Right ventricle myocardium superior (tissue), 1 donor: ENCODE results near the gene ITGA11. TPM values are rescaled to one million over a fixed set of nuclear protein-coding genes. Genes with fewer than 3 reads are reported as not detected.
A peak's percentile ranks its signal among the peaks of the same experiment; 100 is the strongest.

ENCODE experiments used
- ATAC-seq: fragments of 200-7000 bp; cut with Tn5 transposase; one replicate; pipeline ENCODE4 v1.9.1; 2020; ENCODE audit warnings: mild to moderate bottlenecking; ENCODE audit not compliant: poor library complexity
- DNase-seq: peaks from one replicate; pipeline ENCODE4 v3.0.0-alpha.2; 2020
- intact Hi-C: fragments of 100-400 bp; cut with DNase I; formaldehyde crosslinking; loops from one replicate; pipeline ENCODE4 v1.11.2; 2022
- total RNA-seq: library from RNA; stranded (reverse); fragmentation: NEBNext Ultra II Directional; extraction: Animal tissue kit (Norgen Biotek cat#: 25700); gene quantifications from one replicate; pipeline ENCODE4 v1.2.1, GENCODE V29; 2021
- donor health status: DM: no; HTN: yes; CAD: no; lungs with severe emphysema.

ITGA11 gene
- total RNA-seq, 1 donor from 2014 or later: 32.2 TPM

GRCh38 chr15:68369931-68370767, 61.8 kb downstream of the ITGA11 start:
- DNase-seq (no peak), ATAC-seq (no peak)
- intact Hi-C loops: loop anchor here (5.0 kb wide), 1 partner anchor 63 kb away; no protein-coding TSS in a partner anchor

GRCh38 chr15:68368731-68369435, 63.1 kb downstream of the ITGA11 start:
- DNase-seq: no peak
- intact Hi-C loops: no loop called here
- ATAC-seq: no peak

GRCh38 chr15:68367992-68368391, 64.0 kb downstream of the ITGA11 start:
- no peak for ATAC-seq
- DNase-seq: no peak
- intact Hi-C loops: no loop called here

GRCh38 chr15:68367226-68367625, 64.7 kb downstream of the ITGA11 start:
- intact Hi-C loops: no loop called here
- no peak for DNase-seq

GRCh38 chr15:68366314-68366713, 65.6 kb downstream of the ITGA11 start:
- intact Hi-C loops: no loop called here
- ATAC-seq (no peak), DNase-seq (no peak)

More at GRCh38 chr15:68367226-68367625, 64.7 kb downstream of the ITGA11 start:
- no peak for ATAC-seq

GRCh38 chr15:68365770-68366169, 66.2 kb downstream of the ITGA11 start:
- intact Hi-C loops: no loop called here
- ATAC-seq (no peak), DNase-seq (no peak)

- intact Hi-C loops: no loop called here
- ATAC-seq (peak; percentile 84), DNase-seq (peak; percentile 59)
These were observed 66.7 kb downstream of the ITGA11 start for GRCh38 chr15:68365140-68365745.

GRCh38 chr15:68364660-68365035, 67.3 kb downstream of the ITGA11 start:
- ATAC-seq (peak; percentile 28), DNase-seq (peak; percentile 56)
- intact Hi-C loops: no loop called here

- ATAC-seq (peak; percentile 68), DNase-seq (peak; percentile 76)
- intact Hi-C loops: no loop called here
These were observed 67.8 kb downstream of the ITGA11 start for GRCh38 chr15:68364028-68364659.

- ATAC-seq (no peak), DNase-seq (no peak)
- intact Hi-C loops: no loop called here
These were observed 68.6 kb downstream of the ITGA11 start for GRCh38 chr15:68363353-68363752.

GRCh38 chr15:68362537-68363126, 69.3 kb downstream of the ITGA11 start:
- intact Hi-C loops: no loop called here
- DNase-seq: no peak
- no peak for ATAC-seq

GRCh38 chr15:68360721-68361120, 71.2 kb downstream of the ITGA11 start:
- no peak for ATAC-seq
- intact Hi-C loops: no loop called here
- no peak for DNase-seq

- ATAC-seq (no peak), DNase-seq (no peak)
- intact Hi-C loops: no loop called here
These were observed 75.2 kb downstream of the ITGA11 start for GRCh38 chr15:68356778-68357177.

GRCh38 chr15:68354923-68355322, 77.0 kb downstream of the ITGA11 start:
- DNase-seq (no peak), ATAC-seq (no peak)
- intact Hi-C loops: no loop called here

GRCh38 chr15:68354268-68354667, 77.7 kb downstream of the ITGA11 start:
- no peak for DNase-seq
- intact Hi-C loops: no loop called here
- ATAC-seq: no peak

- peak; percentile 78 for ATAC-seq
These were observed 78.4 kb downstream of the ITGA11 start for GRCh38 chr15:68353421-68354135.

GRCh38 chr15:68352401-68353062, 79.4 kb downstream of the ITGA11 start:
- ATAC-seq (peak; percentile 23), DNase-seq (no peak)
- intact Hi-C loops: no loop called here

More at GRCh38 chr15:68353421-68354135, 78.4 kb downstream of the ITGA11 start:
- intact Hi-C loops: no loop called here
- no peak for DNase-seq

- ATAC-seq: no peak
- intact Hi-C loops: loop anchor here (5.0 kb wide), 1 partner anchor 42 kb away; no protein-coding TSS in a partner anchor
These were observed 82.8 kb downstream of the ITGA11 start for GRCh38 chr15:68349151-68349550.

More at GRCh38 chr15:68349151-68349550, 82.8 kb downstream of the ITGA11 start:
- no peak for DNase-seq
